IMR-90 (cell line): ENCODE measurements around the gene USH2A. TPM values are rescaled to one million over a fixed set of nuclear protein-coding genes. Genes with fewer than 3 reads are reported as not detected.

Source experiments
- ATAC-seq: fragments of 200-7000 bp; cut with Tn5 transposase; 2 replicates; pipeline ENCODE4 v1.9.1; 2020; ENCODE audit warnings: low read depth, mild to moderate bottlenecking, moderate library complexity
- BruUV-seq: library from RNA; stranded (reverse); fragments of 400-500 nt; replicated peaks from 2 replicates; lab custom pipeline; 2021; lab: Mats Ljungman, UMichigan
- CTCF ChIA-PET: fragments of 300-600 bp; formaldehyde crosslinking; extraction: SDS; loops from one replicate; lab custom pipeline; 2021; ENCODE audit warnings: antibody characterized with exemption; lab: Yijun Ruan, JAX
- POLR2A ChIA-PET: fragments of 300-600 bp; sonication (Branson Sonifier 250); formaldehyde crosslinking; loops from one replicate; lab custom pipeline; 2022; ENCODE audit warnings: antibody characterized with exemption; ENCODE audit not compliant: unreplicated experiment; lab: Charles Lee
- DNase-seq: peaks from one replicate; pipeline ENCODE4 v3.0.0; 2013
- H2AFZ ChIP-seq: replicated peaks from 2 replicates; pipeline ENCODE3; 2013; ENCODE audit warnings: low read length, mild to moderate bottlenecking; ENCODE audit not compliant: poor library complexity
- H2AK5ac ChIP-seq: 2 replicates; pipeline ENCODE4 v1.6.1; 2013; ENCODE audit warnings: low read depth, low read length, inconsistent platforms
- H2AK9ac ChIP-seq: replicated peaks from 2 replicates; pipeline ENCODE3; 2013; ENCODE audit warnings: mild to moderate bottlenecking, low read depth, low read length, moderate library complexity; ENCODE audit not compliant: poor library complexity
- H2BK120ac ChIP-seq: 2 replicates; pipeline ENCODE4 v1.6.1; 2013; ENCODE audit warnings: low read depth, low read length, inconsistent platforms
- H2BK15ac ChIP-seq: 3 replicates; pipeline ENCODE4 v1.6.1; 2013; ENCODE audit warnings: low read depth, low read length, inconsistent platforms
- H2BK20ac ChIP-seq: 2 replicates; pipeline ENCODE4 v1.6.1; 2013; ENCODE audit warnings: low read depth, mild to moderate bottlenecking, inconsistent platforms, low read length, moderate library complexity
- H2BK5ac ChIP-seq: 2 replicates; pipeline ENCODE4 v1.6.1; 2013; ENCODE audit warnings: mild to moderate bottlenecking, low read depth, low read length, inconsistent platforms; ENCODE audit not compliant: poor library complexity, severe bottlenecking
- H3K14ac ChIP-seq: replicated peaks from 2 replicates; pipeline ENCODE4 v1.6.1; 2013; ENCODE audit warnings: low read depth, low read length, inconsistent platforms
- H3K18ac ChIP-seq: 2 replicates; pipeline ENCODE4 v1.6.1; 2013; ENCODE audit warnings: low read depth, low read length, control low read depth
- H3K23ac ChIP-seq: 2 replicates; pipeline ENCODE4 v1.6.1; 2013; ENCODE audit warnings: low read depth, low read length, inconsistent platforms
- H3K27ac ChIP-seq: 2 replicates; pipeline ENCODE4 v1.5.1; 2013; ENCODE audit warnings: mild to moderate bottlenecking, control low read depth, low read length; ENCODE audit not compliant: insufficient read depth
- H3K27me3 ChIP-seq: 2 replicates; pipeline ENCODE4 v1.6.1; 2013; ENCODE audit warnings: low read length; ENCODE audit not compliant: control insufficient read depth, insufficient read depth
- H3K36me3 ChIP-seq: 2 replicates; pipeline ENCODE4 v1.6.1; 2013; ENCODE audit warnings: low read length, mixed read lengths; ENCODE audit not compliant: control insufficient read depth, insufficient read depth
- H3K4ac ChIP-seq: 2 replicates; pipeline ENCODE4 v1.6.1; 2013; ENCODE audit warnings: low read depth, low read length, inconsistent platforms
- H3K4me1 ChIP-seq: 2 replicates; pipeline ENCODE4 v1.6.1; 2013; ENCODE audit warnings: low read length, mixed read lengths; ENCODE audit not compliant: control insufficient read depth, insufficient read depth
- H3K4me2 ChIP-seq: 2 replicates; pipeline ENCODE4 v1.6.1; 2013; ENCODE audit warnings: low read depth, mild to moderate bottlenecking, control low read depth, low read length, moderate library complexity
- H3K4me3 ChIP-seq: 2 replicates; pipeline ENCODE4 v1.5.1; 2013; ENCODE audit warnings: low read depth, mild to moderate bottlenecking, control low read depth, low read length, moderate library complexity; ENCODE audit not compliant: insufficient read depth
- H3K56ac ChIP-seq: 2 replicates; pipeline ENCODE4 v1.6.1; 2013; ENCODE audit warnings: low read length, inconsistent platforms; ENCODE audit not compliant: insufficient read depth; ENCODE audit errors: extremely low read depth
- H3K79me1 ChIP-seq, 2 experiments: 2 replicates each; pipeline ENCODE4 v1.6.1; 2013; ENCODE audit warnings: low read length in 2 of 2, inconsistent platforms in 1 of 2, low read depth in 1 of 2
- H3K9ac ChIP-seq: 2 replicates; pipeline ENCODE4 v1.6.1; 2013; ENCODE audit warnings: low read depth, low read length, control low read depth
- H3K9me1 ChIP-seq: 2 replicates; pipeline ENCODE4 v1.6.1; 2013; ENCODE audit warnings: low read length, inconsistent platforms; ENCODE audit not compliant: insufficient read depth
- H3K9me3 ChIP-seq: 2 replicates; pipeline ENCODE4 v1.6.1; 2013; ENCODE audit warnings: low read length; ENCODE audit not compliant: control insufficient read depth, insufficient read depth
- H4K20me1 ChIP-seq: 2 replicates; pipeline ENCODE4 v1.6.1; 2013; ENCODE audit warnings: low read length, inconsistent platforms; ENCODE audit not compliant: insufficient read depth
- H4K5ac ChIP-seq: 2 replicates; pipeline ENCODE4 v1.6.1; 2013; ENCODE audit warnings: mild to moderate bottlenecking, low read depth, low read length, control low read depth
- H4K8ac ChIP-seq, 2 experiments: 2 replicates each; pipeline ENCODE4 v1.6.1; 2013; ENCODE audit warnings: low read depth in 2 of 2, low read length in 2 of 2, control low read depth in 1 of 2, inconsistent platforms in 1 of 2
- H4K91ac ChIP-seq: 2 replicates; pipeline ENCODE4 v1.6.1; 2013; ENCODE audit warnings: low read depth, low read length, inconsistent platforms; ENCODE audit not compliant: insufficient read depth
- BHLHE40 ChIP-seq: fragments of 150-350 bp; IDR thresholded peaks from 2 replicates; pipeline ENCODE4 v1.6.1; 2016; ENCODE audit warnings: mild to moderate bottlenecking, low read depth, low read length
- CEBPB ChIP-seq: IDR thresholded peaks from 2 replicates; pipeline ENCODE4 v1.6.1; 2012; ENCODE audit warnings: low read depth, low read length, improper control_type of control experiment
- CHD1 ChIP-seq: IDR thresholded peaks from 2 replicates; pipeline ENCODE4 v1.6.1; 2012; ENCODE audit warnings: low read depth, low read length, improper control_type of control experiment
- CTCF ChIP-seq: conservative IDR thresholded peaks from 2 replicates; pipeline ENCODE4 v1.5.1; 2012; ENCODE audit warnings: mild to moderate bottlenecking, low read depth, low read length, improper control_type of control experiment
- MAFK ChIP-seq: IDR thresholded peaks from 2 replicates; pipeline ENCODE4 v1.6.1; 2012; ENCODE audit warnings: low read depth, low read length, improper control_type of control experiment
- MAZ ChIP-seq: IDR thresholded peaks from 2 replicates; pipeline ENCODE4 v1.6.1; 2012; ENCODE audit warnings: low read depth, mild to moderate bottlenecking, low read length, improper control_type of control experiment, moderate library complexity, borderline replicate concordance
- MXI1 ChIP-seq: IDR thresholded peaks from 2 replicates; pipeline ENCODE4 v1.6.1; 2012; ENCODE audit warnings: low read depth, mild to moderate bottlenecking, low read length, moderate library complexity, borderline replicate concordance
- NFE2L2 ChIP-seq: fragments of 150-350 bp; IDR thresholded peaks from 2 replicates; pipeline ENCODE4 v1.6.1; 2016; ENCODE audit warnings: low read depth, mild to moderate bottlenecking, low read length
- POLR2A ChIP-seq: IDR thresholded peaks from 2 replicates; pipeline ENCODE4 v1.6.1; 2012; ENCODE audit warnings: mild to moderate bottlenecking, low read depth, low read length
- RAD21 ChIP-seq: IDR thresholded peaks from 2 replicates; pipeline ENCODE4 v1.6.1; 2012; ENCODE audit warnings: low read length, improper control_type of control experiment
- RCOR1 ChIP-seq: IDR thresholded peaks from 2 replicates; pipeline ENCODE4 v1.6.1; 2012; ENCODE audit warnings: mild to moderate bottlenecking, low read length, improper control_type of control experiment; ENCODE audit not compliant: insufficient replicate concordance
- RFX5 ChIP-seq: IDR thresholded peaks from 2 replicates; pipeline ENCODE4 v1.8.0; 2012; ENCODE audit warnings: low read depth, mild to moderate bottlenecking, low read length, moderate library complexity
- SMC3 ChIP-seq: fragments of 150-350 bp; IDR thresholded peaks from 2 replicates; pipeline ENCODE4 v1.6.1; 2016; ENCODE audit warnings: low read depth, mild to moderate bottlenecking, antibody characterized with exemption, low read length, moderate library complexity
- USF2 ChIP-seq: fragments of 150-350 bp; IDR thresholded peaks from 2 replicates; pipeline ENCODE4 v1.6.1; 2017; ENCODE audit warnings: mild to moderate bottlenecking, antibody characterized with exemption, low read length, low read depth
- dilution Hi-C: fragments of 300-500 bp; cut with HindIII; formaldehyde crosslinking; loops from one replicate; pipeline ENCODE4 v1.14.3; 2018; ENCODE audit warnings: low sequenced_read_pairs; ENCODE audit not compliant: unreplicated experiment
- in situ Hi-C: fragments of 300-500 bp; cut with MboI; formaldehyde crosslinking; loops from 3 replicates; pipeline ENCODE4 v1.14.3; 2019; ENCODE audit warnings: low sequenced_read_pairs, inconsistent platforms, mixed read lengths
- intact Hi-C: fragments of 100-400 bp; cut with micrococcal nuclease; formaldehyde crosslinking; loops from 2 replicates; pipeline ENCODE4 v1.10.0; 2022
- polyA plus RNA-seq, 3 experiments: library from polyadenylated mRNA; depleted of rRNA; stranded (reverse); fragments of >200 nt; gene quantifications; 2 replicates each; pipeline ENCODE4 v1.2.3, GENCODE V29; 2012; ENCODE audit warnings: low replicate concordance in 1 of 3
- total RNA-seq: library from RNA; depleted of rRNA; stranded (reverse); fragments of >200 nt; gene quantifications from 2 replicates; pipeline ENCODE4 v1.2.3, GENCODE V29; 2012
- TF ChIP-seq, protein P1 (sequence below): fragments of 150-350 bp; IDR thresholded peaks from 2 replicates; pipeline ENCODE4 v1.6.1; 2016; ENCODE audit warnings: low read depth, mild to moderate bottlenecking, low read length, moderate library complexity, borderline replicate concordance

USH2A gene
- total and polyA plus RNA-seq, 2 of the 4 experiments (the other 2 are of a cell fraction) = under 0.01 to 0.02 TPM

GRCh38 chr1:216434232-216434631, 11.0 kb upstream of the USH2A start:
- Histone ChIP-seq H3K9me3 (no peaks in the 10 kb centered on the region), H2BK5ac (no peak overlapping the region), H4K20me1 (no peaks in the 10 kb centered on the region), H3K36me3 (no peaks in the 10 kb centered on the region), H3K4me3 (no peak overlapping the region), H3K18ac (no peak overlapping the region), H3K23ac (no peak overlapping the region), H3K4me2 (no peak overlapping the region), H4K91ac (no peak overlapping the region), H3K79me1 (no peaks in the 10 kb centered on the region), H3K27ac (no peak overlapping the region), H3K14ac (no peak overlapping the region), H3K56ac (no peak overlapping the region), H2BK15ac (no peak overlapping the region), H2BK20ac (no peak overlapping the region), H3K4ac (no peak overlapping the region), H3K27me3 (no peaks in the 10 kb centered on the region), H2BK120ac (no peak overlapping the region), H2AFZ (no peak overlapping the region), H3K9ac (no peak overlapping the region), H3K4me1 (peaks cover 3% of the 10 kb centered on the region), H3K9me1 (no peaks in the 10 kb centered on the region), H2AK5ac (no peak overlapping the region), H4K5ac (no peak overlapping the region), H2AK9ac (no peak overlapping the region), H4K8ac (no peak overlapping the region)
- DNase-seq = no peak
- no TSS peak for BruUV-seq
- ChIA-PET CTCF (interaction anchor here (0.5 to 1.1 kb wide), 2 partner anchors 14 to 133 kb away, joined by 3 read pairs; no protein-coding TSS in a partner anchor), POLR2A (no interaction called here)
- in situ Hi-C loops = no loop called here
- dilution Hi-C loops = no loop called here
- ATAC-seq = no peak
- intact Hi-C loops = no loop called here
- TF ChIP-seq SMC3 = no peak
- TF ChIP-seq CHD1 = no peak
- TF ChIP-seq MXI1 = no peak
- no peak for TF ChIP-seq MAFK
- no peak for TF ChIP-seq BHLHE40
- no peak for TF ChIP-seq NFE2L2
- TF ChIP-seq POLR2A = no peak
- no peak for TF ChIP-seq USF2
- TF ChIP-seq CEBPB = no peak
- TF ChIP-seq RAD21 = no peak
- no peak for TF ChIP-seq RCOR1
- TF ChIP-seq CTCF = no peak
- TF ChIP-seq, protein P1, sequence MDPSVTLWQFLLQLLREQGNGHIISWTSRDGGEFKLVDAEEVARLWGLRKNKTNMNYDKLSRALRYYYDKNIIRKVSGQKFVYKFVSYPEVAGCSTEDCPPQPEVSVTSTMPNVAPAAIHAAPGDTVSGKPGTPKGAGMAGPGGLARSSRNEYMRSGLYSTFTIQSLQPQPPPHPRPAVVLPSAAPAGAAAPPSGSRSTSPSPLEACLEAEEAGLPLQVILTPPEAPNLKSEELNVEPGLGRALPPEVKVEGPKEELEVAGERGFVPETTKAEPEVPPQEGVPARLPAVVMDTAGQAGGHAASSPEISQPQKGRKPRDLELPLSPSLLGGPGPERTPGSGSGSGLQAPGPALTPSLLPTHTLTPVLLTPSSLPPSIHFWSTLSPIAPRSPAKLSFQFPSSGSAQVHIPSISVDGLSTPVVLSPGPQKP = no peak
- no peak for TF ChIP-seq MAZ
- TF ChIP-seq RFX5 = no peak
